HEK293 (cell line): ENCODE measurements around the gene KANSL3.

Experiments
- GLIS1 ChIP-seq: fragments of 450-650 bp; formaldehyde crosslinking; IDR thresholded peaks from 2 replicates; pipeline ENCODE4 v1.5.1; 2016; ENCODE audit warnings: missing biosample characterization, missing genetic modification characterization
- GLIS2 ChIP-seq: fragments of 450-650 bp; formaldehyde crosslinking; IDR thresholded peaks from 2 replicates; pipeline ENCODE4 v1.5.1; 2016; ENCODE audit warnings: missing biosample characterization, missing genetic modification characterization
- HOXC10 ChIP-seq: sonication (generic); formaldehyde crosslinking; IDR thresholded peaks from 2 replicates; pipeline ENCODE4 v1.8.1; 2023; ENCODE audit warnings: mild to moderate bottlenecking, missing genetic modification reagents
- KLF17 ChIP-seq: fragments of 450-650 bp; formaldehyde crosslinking; IDR thresholded peaks from 2 replicates; pipeline ENCODE4 v1.5.1; 2016; ENCODE audit warnings: missing biosample characterization, missing genetic modification characterization
- KLF8 ChIP-seq: fragments of 450-650 bp; formaldehyde crosslinking; IDR thresholded peaks from 2 replicates; pipeline ENCODE4 v1.5.1; 2016; ENCODE audit warnings: missing biosample characterization, missing genetic modification characterization
- SP2 ChIP-seq: fragments of 450-650 bp; formaldehyde crosslinking; IDR thresholded peaks from 2 replicates; pipeline ENCODE4 v1.5.1; 2016; ENCODE audit warnings: missing biosample characterization, missing genetic modification characterization
- SP7 ChIP-seq: fragments of 450-650 bp; formaldehyde crosslinking; IDR thresholded peaks from 2 replicates; pipeline ENCODE4 v1.5.1; 2016; ENCODE audit warnings: missing biosample characterization, missing genetic modification characterization
- YY2 ChIP-seq: fragments of 450-650 bp; formaldehyde crosslinking; IDR thresholded peaks from 2 replicates; pipeline ENCODE4 v1.5.1; 2016; ENCODE audit warnings: missing biosample characterization, missing genetic modification characterization
- ZBTB6 ChIP-seq: fragments of 450-650 bp; formaldehyde crosslinking; IDR thresholded peaks from 2 replicates; pipeline ENCODE4 v1.5.1; 2017; ENCODE audit warnings: missing biosample characterization, missing genetic modification characterization
- ZBTB7A ChIP-seq: fragments of 450-650 bp; formaldehyde crosslinking; IDR thresholded peaks from 2 replicates; pipeline ENCODE4 v1.5.1; 2016; ENCODE audit warnings: low read depth, missing biosample characterization, missing genetic modification characterization
- ZEB2 ChIP-seq: fragments of 450-650 bp; formaldehyde crosslinking; IDR thresholded peaks from 2 replicates; pipeline ENCODE4 v1.5.1; 2016; ENCODE audit warnings: missing biosample characterization, missing genetic modification characterization
- ZFHX2 ChIP-seq: fragments of 450-650 bp; formaldehyde crosslinking; conservative IDR thresholded peaks from 2 replicates; pipeline ENCODE4 v1.5.1; 2016; ENCODE audit warnings: missing biosample characterization, missing genetic modification characterization
- ZNF16 ChIP-seq: fragments of 450-650 bp; formaldehyde crosslinking; IDR thresholded peaks from 2 replicates; pipeline ENCODE4 v1.5.1; 2016; ENCODE audit warnings: low read depth, missing biosample characterization, missing genetic modification characterization
- ZNF324 ChIP-seq: fragments of 450-650 bp; formaldehyde crosslinking; IDR thresholded peaks from 2 replicates; pipeline ENCODE4 v1.5.1; 2016; ENCODE audit warnings: missing biosample characterization, missing genetic modification characterization
- ZNF366 ChIP-seq: fragments of 450-650 bp; formaldehyde crosslinking; conservative IDR thresholded peaks from 2 replicates; pipeline ENCODE4 v1.5.1; 2016; ENCODE audit warnings: missing biosample characterization, missing genetic modification characterization
- ZNF391 ChIP-seq: fragments of 450-650 bp; formaldehyde crosslinking; IDR thresholded peaks from 2 replicates; pipeline ENCODE4 v1.5.1; 2016; ENCODE audit warnings: low read depth, missing biosample characterization, missing genetic modification characterization, borderline replicate concordance
- ZNF394 ChIP-seq: fragments of 450-650 bp; formaldehyde crosslinking; IDR thresholded peaks from 2 replicates; pipeline ENCODE4 v1.5.1; 2016; ENCODE audit warnings: missing biosample characterization, missing genetic modification characterization, mild to moderate bottlenecking, moderate library complexity, borderline replicate concordance
- ZNF423 ChIP-seq: fragments of 450-650 bp; formaldehyde crosslinking; IDR thresholded peaks from 2 replicates; pipeline ENCODE4 v1.5.1; 2016; ENCODE audit warnings: missing biosample characterization, missing genetic modification characterization
- ZNF561 ChIP-seq: fragments of 450-650 bp; IDR thresholded peaks from 2 replicates; pipeline ENCODE4 v1.5.1; 2018; ENCODE audit warnings: missing biosample characterization, missing genetic modification characterization, borderline replicate concordance
- ZNF610 ChIP-seq: fragments of 450-650 bp; formaldehyde crosslinking; IDR thresholded peaks from 2 replicates; pipeline ENCODE4 v1.5.1; 2016; ENCODE audit warnings: missing biosample characterization, missing genetic modification characterization, borderline replicate concordance
- ZNF639 ChIP-seq: fragments of 450-650 bp; formaldehyde crosslinking; IDR thresholded peaks from 2 replicates; pipeline ENCODE4 v1.5.1; 2016; ENCODE audit warnings: missing biosample characterization, missing genetic modification characterization
- ZNF658 ChIP-seq: fragments of 450-650 bp; formaldehyde crosslinking; IDR thresholded peaks from 2 replicates; pipeline ENCODE4; 2016; ENCODE audit warnings: missing biosample characterization, missing genetic modification characterization
- ZNF677 ChIP-seq: fragments of 450-650 bp; IDR thresholded peaks from 2 replicates; pipeline ENCODE4 v1.5.0; 2018; ENCODE audit warnings: missing biosample characterization, mild to moderate bottlenecking, missing genetic modification characterization, moderate library complexity
- ZNF704 ChIP-seq: fragments of 450-650 bp; formaldehyde crosslinking; IDR thresholded peaks from 2 replicates; pipeline ENCODE4 v1.5.1; 2016; ENCODE audit warnings: missing biosample characterization, missing genetic modification characterization
- ZNF830 ChIP-seq: fragments of 450-650 bp; IDR thresholded peaks from 2 replicates; pipeline ENCODE4 v1.5.0; 2018; ENCODE audit warnings: missing biosample characterization, missing genetic modification characterization, low read depth, mild to moderate bottlenecking, moderate library complexity
- ZNF843 ChIP-seq: fragments of 450-650 bp; formaldehyde crosslinking; IDR thresholded peaks from 2 replicates; pipeline ENCODE4 v1.5.1; 2016; ENCODE audit warnings: missing biosample characterization, missing genetic modification characterization
- ZSCAN18 ChIP-seq: fragments of 450-650 bp; formaldehyde crosslinking; IDR thresholded peaks from 2 replicates; pipeline ENCODE4 v1.5.1; 2016; ENCODE audit warnings: missing biosample characterization, missing genetic modification characterization
- TF ChIP-seq, protein P1 (sequence below): fragments of 450-650 bp; formaldehyde crosslinking; IDR thresholded peaks from 2 replicates; pipeline ENCODE4 v1.5.1; 2016; ENCODE audit warnings: missing biosample characterization, missing genetic modification characterization
- TF ChIP-seq, protein P2 (sequence below): fragments of 450-650 bp; formaldehyde crosslinking; IDR thresholded peaks from 2 replicates; pipeline ENCODE4 v1.5.1; 2016; ENCODE audit warnings: missing biosample characterization, missing genetic modification characterization

The KANSL3 gene

GRCh38 chr2:96638144-96639121 lies at the start of gene KANSL3 (continued):
- TF ChIP-seq ZNF394 (tag by site-specific recombination) (peak; percentile 70; the same call in 1 of the 2 replicates), KLF8 (peak; percentile 94), ZNF704 (no peak), ZNF324 (tag by site-specific recombination) (peak; percentile 97), YY2 (tag by site-specific recombination) (peak; percentile 70), ZEB2 (peak; percentile 69; the same call in 1 of the 2 replicates), ZNF843 (tag by site-specific recombination) (peak; percentile 74), ZNF658 (tag by site-specific recombination) (no peak), ZBTB6 (peak; percentile 94), ZNF16 (no peak), GLIS1 (tag by site-specific recombination) (peak; percentile 53; the same call in 1 of the 2 replicates), ZNF610 (tag by site-specific recombination) (peak; percentile 73), ZFHX2 (tag by site-specific recombination) (peak; percentile 89), ZNF639 (tag by site-specific recombination) (peak; percentile 94), ZNF391 (tag by site-specific recombination) (peak; percentile 76; the same call in 1 of the 2 replicates), GLIS2 (tag by site-specific recombination) (peak; percentile 46; the same call in 1 of the 2 replicates), KLF17 (tag by site-specific recombination) (peak; percentile 99), ZNF830 (no peak), ZNF561 (tag by site-specific recombination) (no peak), ZBTB7A (tag by site-specific recombination) (peak; percentile 75; the same call in 1 of the 2 replicates), ZNF423 (tag by site-specific recombination) (peak; percentile 62; the same call in 1 of the 2 replicates), SP2 (tag by site-specific recombination) (peak; percentile 51), SP7 (tag by site-specific recombination) (peak; percentile 90), ZSCAN18 (tag by site-specific recombination) (peak; percentile 92), HOXC10 (no peak), ZNF366 (no peak), ZNF677 (tag by site-specific recombination) (peak; percentile 59; the same call in 1 of the 2 replicates)
- TF ChIP-seq, protein P1, sequence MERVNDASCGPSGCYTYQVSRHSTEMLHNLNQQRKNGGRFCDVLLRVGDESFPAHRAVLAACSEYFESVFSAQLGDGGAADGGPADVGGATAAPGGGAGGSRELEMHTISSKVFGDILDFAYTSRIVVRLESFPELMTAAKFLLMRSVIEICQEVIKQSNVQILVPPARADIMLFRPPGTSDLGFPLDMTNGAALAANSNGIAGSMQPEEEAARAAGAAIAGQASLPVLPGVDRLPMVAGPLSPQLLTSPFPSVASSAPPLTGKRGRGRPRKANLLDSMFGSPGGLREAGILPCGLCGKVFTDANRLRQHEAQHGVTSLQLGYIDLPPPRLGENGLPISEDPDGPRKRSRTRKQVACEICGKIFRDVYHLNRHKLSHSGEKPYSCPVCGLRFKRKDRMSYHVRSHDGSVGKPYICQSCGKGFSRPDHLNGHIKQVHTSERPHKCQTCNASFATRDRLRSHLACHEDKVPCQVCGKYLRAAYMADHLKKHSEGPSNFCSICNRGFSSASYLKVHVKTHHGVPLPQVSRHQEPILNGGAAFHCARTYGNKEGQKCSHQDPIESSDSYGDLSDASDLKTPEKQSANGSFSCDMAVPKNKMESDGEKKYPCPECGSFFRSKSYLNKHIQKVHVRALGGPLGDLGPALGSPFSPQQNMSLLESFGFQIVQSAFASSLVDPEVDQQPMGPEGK (tag by site-specific recombination), result peak; percentile 11; the same call in 1 of the 2 replicates
- TF ChIP-seq, protein P2, sequence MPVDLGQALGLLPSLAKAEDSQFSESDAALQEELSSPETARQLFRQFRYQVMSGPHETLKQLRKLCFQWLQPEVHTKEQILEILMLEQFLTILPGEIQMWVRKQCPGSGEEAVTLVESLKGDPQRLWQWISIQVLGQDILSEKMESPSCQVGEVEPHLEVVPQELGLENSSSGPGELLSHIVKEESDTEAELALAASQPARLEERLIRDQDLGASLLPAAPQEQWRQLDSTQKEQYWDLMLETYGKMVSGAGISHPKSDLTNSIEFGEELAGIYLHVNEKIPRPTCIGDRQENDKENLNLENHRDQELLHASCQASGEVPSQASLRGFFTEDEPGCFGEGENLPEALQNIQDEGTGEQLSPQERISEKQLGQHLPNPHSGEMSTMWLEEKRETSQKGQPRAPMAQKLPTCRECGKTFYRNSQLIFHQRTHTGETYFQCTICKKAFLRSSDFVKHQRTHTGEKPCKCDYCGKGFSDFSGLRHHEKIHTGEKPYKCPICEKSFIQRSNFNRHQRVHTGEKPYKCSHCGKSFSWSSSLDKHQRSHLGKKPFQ (tag by site-specific recombination), result 0 out of 2 replicates have a peak, but pooled peaks have one; percentile 28
